GM18507 (cell line): ENCODE data around the gene AFF3.

Experiments
- DNase-seq: peaks from one replicate; pipeline ENCODE4 v3.0.0; 2011; ENCODE audit warnings: low read depth; ENCODE audit not compliant: insufficient read length; ENCODE audit errors: extremely low spot score
- FAIRE-seq: peaks from 2 replicates; lab custom pipeline; 2011; peaks lifted over from hg19 to GRCh38; lab: Jason Lieb, UNC

Gene AFF3

GRCh38 chr2:99915108-99915675 is 227.2 kb downstream of the AFF3 start:
- DNase-seq (no peak), FAIRE-seq (no peak)

GRCh38 chr2:99911736-99912135 is 230.7 kb downstream of the AFF3 start:
- DNase-seq: no peak
- no peak for FAIRE-seq

GRCh38 chr2:99910902-99911301 is 231.5 kb downstream of the AFF3 start:
- DNase-seq (no peak), FAIRE-seq (no peak)

GRCh38 chr2:99905636-99906035 is 236.8 kb downstream of the AFF3 start:
- FAIRE-seq (no peak), DNase-seq (no peak)

- DNase-seq (no peak), FAIRE-seq (no peak)
Observed at GRCh38 chr2:99905025-99905424, 237.4 kb downstream of the AFF3 start.

- no peak for FAIRE-seq
- DNase-seq: no peak
Observed at GRCh38 chr2:99903981-99904380, 238.4 kb downstream of the AFF3 start.

GRCh38 chr2:99900556-99900955 is 241.8 kb downstream of the AFF3 start:
- DNase-seq: no peak
- FAIRE-seq: no peak

GRCh38 chr2:99899882-99900281 is 242.5 kb downstream of the AFF3 start:
- DNase-seq: no peak
- no peak for FAIRE-seq

GRCh38 chr2:99899058-99899855 is 243.1 kb downstream of the AFF3 start:
- no peak for FAIRE-seq
- DNase-seq: no peak

- FAIRE-seq (no peak), DNase-seq (no peak)
Observed at GRCh38 chr2:99898336-99899048, 243.9 kb downstream of the AFF3 start.

GRCh38 chr2:99891428-99891780 is 251.0 kb downstream of the AFF3 start:
- FAIRE-seq (no peak), DNase-seq (no peak)

GRCh38 chr2:99890568-99891427 is 251.6 kb downstream of the AFF3 start:
- no peak for DNase-seq
- no peak for FAIRE-seq

GRCh38 chr2:99888617-99889016 is 253.8 kb downstream of the AFF3 start:
- DNase-seq (no peak), FAIRE-seq (no peak)

- FAIRE-seq (no peak), DNase-seq (no peak)
Observed at GRCh38 chr2:99886418-99886817, 256.0 kb downstream of the AFF3 start.

- no peak for FAIRE-seq
- DNase-seq: no peak
Observed at GRCh38 chr2:99883358-99883757, 259.0 kb downstream of the AFF3 start.

GRCh38 chr2:99881901-99882591 is 260.3 kb downstream of the AFF3 start:
- DNase-seq (no peak), FAIRE-seq (no peak)

GRCh38 chr2:99880964-99881294 is 261.5 kb downstream of the AFF3 start:
- no peak for FAIRE-seq

GRCh38 chr2:99880148-99880963 is 262.0 kb downstream of the AFF3 start:
- FAIRE-seq (no peak), DNase-seq (no peak)

More at GRCh38 chr2:99880964-99881294, 261.5 kb downstream of the AFF3 start:
- no peak for DNase-seq

GRCh38 chr2:99879481-99879880 is 262.9 kb downstream of the AFF3 start:
- no peak for DNase-seq
- FAIRE-seq: no peak
